HFF-Myc (cell line): ENCODE data around the gene IL15RA.

ENCODE experiments used
- DNase-seq: peaks from one replicate; pipeline ENCODE4 v3.0.0-alpha.2; 2011; ENCODE audit warnings: low read depth; ENCODE audit errors: extremely low read depth
- H3K4me3 ChIP-seq: replicated peaks from 2 replicates; pipeline ENCODE4 v1.5.1; 2011; ENCODE audit warnings: low read depth, mild to moderate bottlenecking, control low read depth, low read length
- CTCF ChIP-seq: IDR thresholded peaks from 2 replicates; pipeline ENCODE4 v1.5.1; 2012; ENCODE audit warnings: mild to moderate bottlenecking, low read depth, low read length, control low read depth; ENCODE audit errors: missing control alignments

The IL15RA gene

GRCh38 chr10:5977471-5978229 is at the start of gene IL15RA:
TSS of gene IL15RA (minus strand) at chr10:5977543. CDS start at chr10:5977492, 51 bp downstream.
- no peak for DNase-seq
- no peak for TF ChIP-seq CTCF
- peak within 1 kb of the TSS; percentile 87 for H3K4me3 ChIP-seq

- no peak for DNase-seq
- TF ChIP-seq CTCF = no peak
- H3K4me3 ChIP-seq = no peak overlapping the region
These were observed 48.4 kb upstream of the IL15RA start for GRCh38 chr10:6025683-6026255.

- TF ChIP-seq CTCF = no peak
- H3K4me3 ChIP-seq = no peak overlapping the region
- no peak for DNase-seq
These were observed 47.0 kb upstream of the IL15RA start for GRCh38 chr10:6024334-6024682.

- TF ChIP-seq CTCF = no peak
- no peak overlapping the region for H3K4me3 ChIP-seq
- no peak for DNase-seq
These were observed 46.5 kb upstream of the IL15RA start for GRCh38 chr10:6023661-6024333.

- no peak overlapping the region for H3K4me3 ChIP-seq
- TF ChIP-seq CTCF = no peak
- DNase-seq = no peak
These were observed 45.3 kb upstream of the IL15RA start for GRCh38 chr10:6022660-6023059.

- no peak overlapping the region for H3K4me3 ChIP-seq
- TF ChIP-seq CTCF = no peak
- no peak for DNase-seq
These were observed 43.5 kb upstream of the IL15RA start for GRCh38 chr10:6020826-6021225.
